Measurements from ENCODE around the gene CLK1.
"Not testable (repeated sequence)": the region's sequence is repeated elsewhere in the genome, so short reads cannot be mapped to it uniquely, and the experiment has no call there.

GRCh38 chr2:200818732-200819131 is 45.7 kb downstream of the CLK1 start:
- not testable (repeated sequence) for TF ChIP-seq POLR2A, CTCF, POLR2AphosphoS5 (IDR thresholded peaks at IDR 0.05)

Data from gastroesophageal sphincter (tissue), 3 donors.